Measurements from ENCODE around the gene SMCHD1. TPM values are rescaled to one million over a fixed set of nuclear protein-coding genes. Genes with fewer than 3 reads are reported as not detected.
"Not testable (repeated sequence)": the region's sequence is repeated elsewhere in the genome, so short reads cannot be mapped to it uniquely, and the experiment has no call there.

The SMCHD1 gene
- total RNA-seq, 1 experiment from 2014 or later: 46.3 TPM

DNA sequence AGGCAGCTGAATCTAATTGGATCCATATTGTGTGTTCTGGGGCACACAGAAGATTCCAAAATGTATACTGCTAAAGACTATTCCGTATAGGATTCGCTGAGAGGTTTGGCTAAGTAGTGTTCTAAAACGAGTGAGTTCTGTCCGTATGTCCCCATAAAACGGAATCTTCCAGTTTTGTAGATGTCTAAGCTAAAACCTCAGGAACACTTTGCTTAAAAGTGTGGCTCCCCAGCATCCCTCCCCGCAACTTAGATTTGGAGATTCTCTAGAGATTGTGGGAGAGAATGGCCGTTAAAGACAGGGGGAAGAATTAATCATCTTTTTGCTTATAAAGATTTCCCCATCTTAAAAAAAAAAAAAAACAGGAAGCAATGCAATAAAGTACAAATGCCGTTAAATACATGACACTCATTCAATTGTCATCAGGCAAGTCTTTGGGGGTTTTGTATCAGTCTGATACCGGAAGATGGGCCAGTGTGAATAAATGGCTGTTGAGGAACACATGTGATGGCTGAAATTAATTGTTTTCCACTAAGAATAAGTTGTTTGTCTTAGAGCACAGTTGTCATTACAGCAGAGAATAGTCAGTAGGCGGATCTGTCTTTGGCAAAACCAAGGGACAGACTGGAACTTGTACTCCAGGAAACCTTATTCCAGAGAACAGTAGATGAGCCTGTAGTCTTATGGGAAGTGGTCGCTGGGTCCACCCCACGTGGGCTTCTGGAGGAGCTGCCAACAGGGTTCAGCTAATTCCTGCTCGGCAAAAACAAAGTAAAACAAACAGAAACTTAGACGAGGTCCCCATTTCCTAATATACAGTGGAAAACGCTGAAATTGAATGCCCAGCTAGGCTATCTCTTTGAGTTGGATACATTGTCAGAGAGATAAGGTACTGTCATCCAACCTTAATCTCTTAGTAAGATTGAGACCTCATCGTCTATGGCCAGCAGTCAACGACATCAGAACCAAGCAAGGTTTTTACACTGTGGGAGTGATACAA lies 193.0 kb downstream of the SMCHD1 start:
- DNase-seq (ENCODE audit: extremely low read depth, low read depth): no peak

DNA sequence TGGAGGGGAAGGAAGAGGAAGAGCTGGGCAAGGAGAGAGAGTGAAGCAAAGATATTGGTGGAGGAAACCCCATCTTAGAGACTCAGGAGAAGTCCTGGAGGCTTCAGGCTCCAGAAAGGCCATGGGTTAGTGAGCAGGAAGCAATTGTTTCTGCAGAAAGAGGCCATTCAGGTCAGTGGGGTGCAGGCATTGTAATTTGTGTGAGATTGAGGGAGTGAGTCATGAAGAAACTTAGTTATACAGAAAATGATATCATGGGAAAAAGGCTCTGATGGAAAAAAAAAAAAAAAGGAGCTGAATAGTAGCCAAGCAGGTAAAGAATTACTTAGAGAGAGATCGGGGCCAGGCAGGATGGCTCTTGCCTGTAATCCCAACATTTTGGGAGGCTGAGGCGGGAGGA lies 195.3 kb downstream of the SMCHD1 start:
- DNase-seq (ENCODE audit: extremely low read depth, low read depth): no peak

DNA sequence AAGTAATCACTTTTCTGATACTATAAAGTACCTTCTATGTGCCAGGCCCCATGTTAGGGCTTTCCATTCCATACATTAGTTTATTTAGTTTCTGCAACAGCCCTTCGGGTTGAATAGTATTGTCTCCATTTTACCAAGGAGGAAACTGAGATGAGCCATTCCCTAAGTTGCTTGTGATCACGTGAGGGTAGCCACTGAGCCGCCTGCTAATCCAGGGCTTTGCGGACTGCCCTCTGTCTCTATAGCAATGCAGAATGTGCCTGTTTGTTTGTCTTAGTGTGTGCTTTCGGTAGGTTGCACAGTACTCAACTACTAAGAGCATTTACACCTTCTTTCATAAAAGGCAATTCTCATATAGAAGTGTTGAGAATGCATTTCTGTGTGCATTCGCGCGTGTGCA lies 196.2 kb downstream of the SMCHD1 start:
- no peak for DNase-seq (ENCODE audit: extremely low read depth, low read depth)

DNA sequence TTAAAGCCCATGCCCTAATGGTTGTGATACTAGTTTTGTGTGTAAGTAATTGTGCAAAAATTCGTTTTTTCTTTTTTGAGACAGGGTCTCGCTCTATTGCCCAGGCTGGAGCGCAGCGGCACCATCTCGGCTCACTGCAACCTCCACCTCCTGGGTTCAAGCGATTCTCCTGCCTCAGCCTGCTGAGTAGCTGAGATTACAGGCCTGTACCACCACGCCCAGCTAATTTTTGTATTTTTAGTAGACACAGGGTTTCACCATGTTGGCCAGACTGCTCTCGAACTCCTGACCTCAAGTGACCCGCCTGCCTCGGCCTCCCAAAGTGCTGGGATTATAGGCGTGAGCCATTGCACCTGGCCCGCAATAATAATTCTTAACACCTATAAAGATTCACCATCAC lies 196.9 kb downstream of the SMCHD1 start:
- not testable (repeated sequence) for DNase-seq (ENCODE audit: extremely low read depth, low read depth)

DNA sequence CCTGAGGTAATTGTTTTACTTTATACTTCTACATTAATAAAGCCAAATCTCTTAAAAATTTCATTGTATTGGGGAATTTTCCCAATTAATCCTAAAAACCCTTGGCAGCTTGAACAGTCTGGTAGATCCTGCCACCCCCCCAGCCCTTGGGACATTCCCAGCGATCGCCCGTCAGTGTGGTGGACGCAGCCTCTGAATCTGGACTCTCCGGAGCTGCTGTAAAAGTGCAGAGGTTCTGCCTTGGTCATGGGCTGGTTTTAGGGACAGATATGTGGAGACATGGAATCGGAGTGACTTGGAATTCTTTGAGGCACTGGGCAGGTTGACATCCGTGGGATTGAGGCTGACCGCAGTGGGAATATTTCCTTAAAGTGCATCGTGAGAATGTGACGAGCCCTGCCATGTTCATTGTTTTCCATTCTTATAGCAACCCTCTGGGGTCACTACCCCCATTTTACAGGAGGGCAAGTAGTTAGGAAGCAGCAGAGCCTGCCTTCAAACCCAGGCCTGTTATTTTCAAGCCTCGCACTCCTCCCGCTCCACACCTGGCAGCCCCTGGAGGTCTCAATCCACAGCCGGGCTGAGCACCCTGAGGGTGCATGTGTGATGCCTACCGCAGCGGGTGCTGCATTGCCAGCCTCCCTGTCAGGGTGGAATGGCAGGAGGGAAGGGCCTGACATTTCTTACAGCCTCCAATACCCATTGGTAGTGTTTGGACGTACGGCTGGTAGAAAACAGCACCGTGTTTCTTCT lies 197.8 kb downstream of the SMCHD1 start:
- DNase-seq (ENCODE audit: extremely low read depth, low read depth): no peak

DNA sequence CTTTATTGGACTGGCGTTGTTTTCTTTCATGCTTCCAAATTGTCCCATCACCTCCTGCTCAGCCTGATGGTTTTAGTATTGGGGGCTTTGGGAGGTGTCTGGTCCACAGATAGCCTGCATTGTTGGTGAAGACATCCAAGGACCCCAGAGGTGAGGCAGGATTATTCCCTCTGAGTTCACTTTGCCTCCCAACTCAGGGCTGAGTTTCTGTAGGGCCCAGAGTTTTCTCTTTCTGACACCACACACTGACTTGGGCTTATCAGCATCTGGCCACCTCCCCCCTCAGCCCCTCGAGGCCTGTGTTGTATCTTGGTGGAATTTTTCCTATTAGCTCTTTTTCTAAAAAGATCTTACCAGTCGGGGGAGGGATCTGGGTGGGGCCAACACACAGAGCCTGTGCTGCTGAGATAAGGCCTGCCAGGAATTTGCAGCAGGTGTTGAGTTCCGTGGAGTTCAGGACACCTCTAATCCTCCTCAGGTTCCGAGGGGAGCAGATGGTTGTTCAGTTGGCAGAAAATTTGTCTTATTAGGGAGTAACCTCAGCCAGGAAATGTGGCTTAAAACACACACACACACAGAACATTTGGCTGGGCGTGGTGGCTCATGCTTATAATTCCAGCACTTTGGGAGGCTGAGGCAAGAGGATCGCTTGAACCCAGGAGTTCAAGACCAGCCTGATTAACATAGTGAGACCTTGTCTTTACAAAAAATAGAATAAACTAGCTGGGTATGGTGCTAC lies 198.6 kb downstream of the SMCHD1 start:
- no peak for DNase-seq (ENCODE audit: extremely low read depth, low read depth)

Small RNA genes within 50 kb of the gene (small RNA-seq; reads per million reads assigned to genes)
- 0 reads per million in 2 experiments for gene RF00019
- gene RNU6-340P: 0 reads per million in 2 experiments

Other genes starting within 250 kb of the SMCHD1 start
- gene METTL4, start 84.2 kb upstream of the SMCHD1 start, total RNA-seq (2014; rRNA removed; shearing (Covaris generic)): 14.7 and 15.1 TPM in 2 replicates
- 32.3 and 36.9 TPM in 2 replicates for gene NDC80, start 84.2 kb upstream of the SMCHD1 start, total RNA-seq (2014; rRNA removed; shearing (Covaris generic))
- gene EMILIN2, start 191.3 kb downstream of the SMCHD1 start, total RNA-seq (2014; rRNA removed; shearing (Covaris generic)): 0.12 and 0.17 TPM in 2 replicates